Thymus (tissue), 11 donors: Measurements from ENCODE around the gene UNC5A. TPM values are rescaled to one million over a fixed set of nuclear protein-coding genes. Genes with fewer than 3 reads are reported as not detected.

ENCODE experiments used
- DNase-seq, 9 donors: peaks; one replicate each; pipeline ENCODE4 v3.0.0-alpha.2; 2013; ENCODE audit warnings: low spot score in 9 of 9, low read depth in 6 of 9, missing footprints in 1 of 9
- H3K27ac ChIP-seq, 2 donors: one replicate each; pipeline ENCODE4 v1.5.1; 2013; ENCODE audit warnings: control low read depth in 1 of 2, low read depth in 1 of 2, low read length in 1 of 2, mild to moderate bottlenecking in 1 of 2, moderate library complexity in 1 of 2
- H3K27me3 ChIP-seq, 2 donors: one replicate each; pipeline ENCODE4 v1.5.1; 2013; ENCODE audit warnings: low read length in 1 of 2; ENCODE audit not compliant: control insufficient read depth in 2 of 2, insufficient read depth in 1 of 2
- H3K36me3 ChIP-seq, 2 donors: one replicate each; pipeline ENCODE4 v1.5.1; 2013; ENCODE audit warnings: low read length in 1 of 2, mild to moderate bottlenecking in 1 of 2, moderate library complexity in 1 of 2; ENCODE audit not compliant: control insufficient read depth in 2 of 2, insufficient read depth in 2 of 2
- H3K4me1 ChIP-seq, 2 donors: one replicate each; pipeline ENCODE4 v1.5.1; 2013; ENCODE audit warnings: low read length in 2 of 2; ENCODE audit not compliant: control insufficient read depth in 2 of 2, insufficient read depth in 2 of 2
- H3K4me3 ChIP-seq, 2 donors: one replicate each; pipeline ENCODE4 v1.5.1; 2013; ENCODE audit warnings: low read length in 2 of 2, control low read depth in 1 of 2, mild to moderate bottlenecking in 1 of 2
- H3K9me3 ChIP-seq, 2 donors: one replicate each; pipeline ENCODE4 v1.5.1; 2013; ENCODE audit warnings: low read length in 1 of 2, mild to moderate bottlenecking in 1 of 2; ENCODE audit not compliant: control insufficient read depth in 2 of 2, insufficient read depth in 1 of 2
- WGBS: extraction: QIAGEN DNeasy Blood & Tissue Kit; methylation state at CpG from one replicate; pipeline ENCODE4 v1.1.7; 2013; 5-methylcytosine and 5-hydroxymethylcytosine counted together
- polyA plus RNA-seq: library from polyadenylated mRNA; stranded (reverse); fragments of 200-250 nt; gene quantifications from one replicate; pipeline ENCODE4 v1.2.3, GENCODE V29; 2013
- total RNA-seq: library from RNA; stranded (reverse); fragments of 120-200 nt; gene quantifications from one replicate; pipeline ENCODE4 v1.2.4, GENCODE V29; 2013
- donor health status: healthy.

UNC5A gene
- total and polyA plus RNA-seq, 2 donors, result 0.28 to 0.30 TPM

DNA sequence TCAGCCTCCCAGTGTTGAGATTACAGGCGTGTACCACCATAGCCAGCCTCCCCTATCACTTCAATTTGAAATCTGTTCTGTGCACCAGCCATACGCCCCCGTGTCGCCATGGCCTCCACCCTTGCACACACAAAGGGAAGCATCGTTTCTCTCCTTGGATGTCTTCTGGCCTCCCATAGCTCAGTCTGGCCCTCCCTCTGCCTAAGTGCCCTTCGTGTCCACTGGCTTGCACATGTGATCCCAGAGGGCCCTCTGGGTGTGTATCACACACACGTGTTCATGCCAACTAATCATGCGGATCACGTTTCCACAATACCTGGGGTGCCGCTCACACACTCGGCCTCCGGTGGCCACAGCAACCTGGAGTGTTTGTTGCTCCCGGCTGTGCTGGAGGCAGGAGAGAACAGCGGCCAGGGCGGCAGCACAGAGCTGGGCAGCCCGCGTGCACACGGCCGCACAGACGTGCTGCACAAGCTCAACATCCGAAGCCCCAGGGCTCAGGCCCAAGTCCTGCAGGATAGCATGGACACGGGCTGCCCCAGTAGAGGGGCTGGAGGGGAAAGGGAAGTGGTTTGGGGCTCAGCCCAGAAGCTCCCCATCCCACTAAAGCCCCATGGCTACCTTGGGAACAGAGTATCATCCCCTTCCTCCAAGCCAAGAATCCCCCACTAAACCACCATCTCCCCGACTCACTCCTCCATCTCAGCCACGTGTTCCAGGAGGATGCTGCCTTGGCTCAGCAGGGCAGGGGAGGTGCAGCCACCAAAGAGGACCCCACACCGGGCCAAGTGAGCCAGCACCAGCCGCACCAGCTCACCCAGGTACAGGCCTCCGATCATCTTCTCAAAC, 77.9 kb downstream of the UNC5A start:
- DNase-seq, result no peak
- Histone ChIP-seq H3K27ac (no peak overlapping the region), H3K36me3 (no peaks in the 10 kb centered on the region), H3K27me3 (peaks cover 0 to 7% of the 10 kb centered on the region in 2 donors), H3K4me1 (no peaks in the 10 kb centered on the region), H3K9me3 (no peaks in the 10 kb centered on the region), H3K4me3 (no peak overlapping the region)
- 92% methylated on average over 27 of the region's 27 CpGs for WGBS

DNA sequence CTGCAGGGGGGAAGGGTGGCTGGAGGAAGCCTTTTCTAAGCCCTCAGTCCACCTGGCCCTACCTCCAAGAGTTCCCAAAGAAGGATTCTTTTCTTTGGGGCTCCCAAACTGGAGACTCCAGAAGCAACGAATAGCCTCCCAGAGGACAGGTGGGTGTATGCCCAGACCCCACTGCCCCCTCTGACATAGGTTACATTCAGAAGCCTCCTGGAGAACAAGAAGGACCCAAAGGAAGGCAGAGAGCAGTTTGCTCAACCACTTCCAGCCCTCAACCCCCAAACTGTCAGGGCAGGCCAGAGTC, 78.5 kb downstream of the UNC5A start:
- Histone ChIP-seq H3K9me3 (no peaks in the 10 kb centered on the region), H3K36me3 (no peaks in the 10 kb centered on the region), H3K4me3 (no peak overlapping the region), H3K27me3 (peaks cover 0 to 7% of the 10 kb centered on the region in 2 donors), H3K27ac (no peak overlapping the region), H3K4me1 (no peaks in the 10 kb centered on the region)
- 89% methylated on average over 1 of the region's 1 CpG for WGBS
- no peak for DNase-seq

DNA sequence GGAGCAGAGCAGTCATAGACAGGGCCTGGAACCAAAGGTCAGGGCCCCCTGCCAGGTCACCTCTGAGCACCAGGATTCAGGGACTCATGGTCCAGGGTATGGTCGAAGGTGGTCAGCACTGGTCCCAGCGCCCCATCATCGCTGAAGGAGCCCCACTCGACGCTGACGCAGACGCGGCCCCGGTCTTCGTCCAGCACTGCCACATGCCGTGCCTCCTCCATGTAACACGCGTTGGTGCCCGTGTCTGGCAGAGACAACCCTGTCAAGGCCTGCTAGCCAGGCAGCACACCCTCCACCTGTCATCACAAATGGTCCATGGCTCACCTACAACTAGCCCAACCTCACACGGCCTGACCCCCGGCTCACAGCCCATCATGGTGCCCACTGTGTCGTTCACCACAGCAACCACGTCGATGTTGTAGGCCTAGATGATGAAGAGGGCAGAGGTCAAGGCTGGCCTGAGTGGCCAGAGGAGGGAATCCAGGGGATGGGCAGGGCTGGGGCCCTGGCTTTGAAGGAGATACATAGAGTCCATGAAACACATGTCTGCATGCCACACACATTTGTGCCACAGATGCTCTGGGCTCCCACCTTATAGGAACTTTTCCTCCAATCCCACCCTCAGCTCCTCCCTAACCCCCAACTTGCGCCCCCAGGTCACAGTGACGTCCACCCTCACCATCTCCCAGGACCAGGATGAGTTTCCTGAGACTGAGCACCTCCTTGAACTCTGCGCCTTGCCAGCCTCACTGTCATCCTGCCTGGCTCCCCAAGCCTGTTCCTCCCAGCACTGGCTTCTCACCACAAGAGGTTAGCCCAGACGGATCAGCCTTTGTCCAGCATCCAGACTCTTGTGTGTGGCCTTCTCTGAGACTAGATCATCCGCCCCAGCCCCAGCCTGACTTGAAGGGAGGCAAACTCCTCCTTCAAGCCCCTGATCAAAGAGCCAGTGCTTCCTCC, 79.2 kb downstream of the UNC5A start:
- DNase-seq, result no peak
- H3K4me1 ChIP-seq, result no peaks in the 10 kb centered on the region
- no peak overlapping the region for H3K4me3 ChIP-seq
- peaks cover 0 to 7% of the 10 kb centered on the region in 2 donors for H3K27me3 ChIP-seq
- no peaks in the 10 kb centered on the region for H3K36me3 ChIP-seq
- 98% methylated on average over 24 of the region's 24 CpGs for WGBS
- H3K9me3 ChIP-seq, result no peaks in the 10 kb centered on the region
- no peak overlapping the region for H3K27ac ChIP-seq

- Histone ChIP-seq H3K4me1 (no peaks in the 10 kb centered on the region), H3K36me3 (no peaks in the 10 kb centered on the region), H3K27me3 (peaks cover 0 to 7% of the 10 kb centered on the region in 2 donors), H3K9me3 (no peaks in the 10 kb centered on the region), H3K27ac (no peak overlapping the region), H3K4me3 (no peak overlapping the region)
- no peak for DNase-seq
- 87% methylated on average over 9 of the region's 9 CpGs for WGBS
Observed at GRCh38 chr5:176890455-176891330, 80.3 kb downstream of the UNC5A start.

DNA sequence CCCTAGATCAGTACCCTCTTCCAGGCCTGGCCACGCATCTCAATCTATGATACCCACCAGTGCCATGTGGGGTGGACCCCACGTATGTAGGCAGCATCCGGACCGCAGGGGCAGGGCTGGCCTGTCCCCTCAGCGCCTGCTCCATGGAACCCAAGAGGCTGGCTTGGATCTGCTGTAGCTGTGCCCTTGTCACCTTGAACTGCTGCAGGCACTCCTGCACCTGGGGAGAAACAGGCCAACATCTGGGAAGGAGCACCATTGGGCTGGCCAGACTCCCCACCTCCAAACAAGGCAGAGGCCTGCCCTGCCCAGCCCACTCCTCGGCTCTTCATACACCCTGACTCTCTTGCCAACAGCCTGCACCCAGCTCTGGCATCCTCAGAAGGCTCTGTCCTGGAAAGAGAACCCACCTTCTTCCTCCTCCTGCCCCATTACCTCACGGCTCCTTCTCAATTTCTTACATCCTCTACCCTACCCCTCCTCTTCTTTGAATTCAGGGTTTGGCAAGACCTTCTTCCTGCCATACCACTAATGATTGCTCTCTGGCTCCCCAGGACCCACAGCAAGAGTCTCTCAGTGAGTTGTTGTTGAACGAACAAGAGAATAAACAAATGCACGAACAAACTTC, 81.1 kb downstream of the UNC5A start:
- peaks cover 0 to 7% of the 10 kb centered on the region in 2 donors for H3K27me3 ChIP-seq
- 91% methylated on average over 9 of the region's 9 CpGs for WGBS
- no peaks in the 10 kb centered on the region for H3K9me3 ChIP-seq
- no peak overlapping the region for H3K4me3 ChIP-seq
- no peaks in the 10 kb centered on the region for H3K36me3 ChIP-seq
- H3K4me1 ChIP-seq, result no peaks in the 10 kb centered on the region
- DNase-seq, result no peak
- no peak overlapping the region for H3K27ac ChIP-seq

- 91% methylated on average over 3 of the region's 3 CpGs for WGBS
Observed at GRCh38 chr5:176892663-176893062, 82.3 kb downstream of the UNC5A start.

DNA sequence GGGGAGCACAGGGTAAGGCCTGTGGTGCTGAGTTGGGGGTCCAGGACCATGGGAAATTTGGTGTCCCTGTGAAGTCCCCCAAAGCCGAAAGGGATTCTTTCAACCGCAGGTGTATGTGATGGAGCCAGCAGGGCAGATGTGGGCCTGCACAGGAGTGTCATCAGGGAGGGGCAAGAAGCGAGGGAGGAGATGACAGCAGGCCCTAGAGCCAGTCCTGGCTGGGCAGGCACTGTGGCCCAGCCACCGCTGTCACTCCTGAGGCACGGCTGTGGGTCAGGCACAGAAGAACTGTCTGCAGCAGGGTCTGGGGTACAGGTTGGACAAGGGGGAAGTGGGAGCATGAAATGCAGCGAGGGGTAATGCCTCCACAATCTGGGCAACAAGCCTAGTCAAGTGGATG, 83.9 kb downstream of the UNC5A start:
- no peaks in the 10 kb centered on the region for H3K9me3 ChIP-seq
- no peaks in the 10 kb centered on the region for H3K4me1 ChIP-seq
- no peak overlapping the region for H3K27ac ChIP-seq
- 96% methylated on average over 6 of the region's 6 CpGs for WGBS
- no peaks in the 10 kb centered on the region for H3K36me3 ChIP-seq
- H3K27me3 ChIP-seq, result peaks cover 0 to 7% of the 10 kb centered on the region in 2 donors
- no peak overlapping the region for H3K4me3 ChIP-seq
- DNase-seq, result no peak

More at GRCh38 chr5:176892663-176893062, 82.3 kb downstream of the UNC5A start:
- no peak for DNase-seq
- H3K4me3 ChIP-seq, result no peak overlapping the region
- H3K9me3 ChIP-seq, result no peaks in the 10 kb centered on the region
- no peak overlapping the region for H3K27ac ChIP-seq
- H3K36me3 ChIP-seq, result no peaks in the 10 kb centered on the region
- no peaks in the 10 kb centered on the region for H3K4me1 ChIP-seq
- peaks cover 0 to 7% of the 10 kb centered on the region in 2 donors for H3K27me3 ChIP-seq

DNA sequence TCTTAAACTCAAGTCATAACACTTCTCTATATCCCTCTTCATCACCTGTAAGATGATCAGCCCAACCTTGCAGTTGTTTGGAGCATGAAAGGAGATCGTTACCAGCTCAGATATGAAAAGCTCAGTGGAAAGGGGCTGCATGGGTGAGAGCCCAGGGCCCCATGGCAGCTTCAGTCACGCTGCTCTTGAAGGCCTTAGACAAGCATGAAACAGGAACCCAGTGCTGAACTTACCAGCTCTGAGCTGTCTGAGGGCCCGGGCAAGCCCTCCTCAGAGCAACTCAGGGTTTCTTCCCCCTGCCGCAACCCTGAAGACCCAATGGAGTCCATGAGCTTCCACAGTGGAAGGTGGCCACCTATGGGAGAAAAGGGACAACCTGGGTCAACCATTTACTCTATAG, 85.5 kb downstream of the UNC5A start:
- no peak overlapping the region for H3K4me3 ChIP-seq
- no peaks in the 10 kb centered on the region for H3K4me1 ChIP-seq
- no peaks in the 10 kb centered on the region for H3K9me3 ChIP-seq
- DNase-seq, result no peak
- no peaks in the 10 kb centered on the region for H3K36me3 ChIP-seq
- H3K27ac ChIP-seq, result no peak overlapping the region
- 88% methylated on average over 4 of the region's 4 CpGs for WGBS
- peaks cover 0 to 7% of the 10 kb centered on the region in 2 donors for H3K27me3 ChIP-seq
